Upper lobe of left lung (tissue), 4 donors: Measurements from ENCODE around the gene NYNRIN.

Experiments
- CTCF ChIP-seq, 6 experiments: fragments of 450-650 bp in 4 of 6; fragments of 200-600 bp in 2 of 6; sonication (generic) in 2 of 6; IDR thresholded peaks; one replicate each; pipeline ENCODE4 v1.5.1; 2016 to 2019; ENCODE audit warnings: antibody characterized with exemption in 6 of 6
- EP300 ChIP-seq, 4 donors: sonication (generic); formaldehyde crosslinking; IDR thresholded peaks; one replicate each; pipeline ENCODE4 v1.5.1; 2017; ENCODE audit warnings: antibody characterized with exemption in 4 of 4, control low read depth in 2 of 4
- POLR2A ChIP-seq, 4 donors: fragments of 450-650 bp; IDR thresholded peaks; one replicate each; pipeline ENCODE4 v1.5.1; 2016 to 2017; ENCODE audit warnings: antibody characterized with exemption in 4 of 4, mild to moderate bottlenecking in 2 of 4
- POLR2AphosphoS5 ChIP-seq, 2 donors: sonication (generic); formaldehyde crosslinking; IDR thresholded peaks; one replicate each; pipeline ENCODE4 v1.5.1; 2017; ENCODE audit warnings: antibody characterized with exemption in 2 of 2

- TF ChIP-seq POLR2A (IDR thresholded peaks at IDR 0.05) (no peak), CTCF (IDR thresholded peaks at IDR 0.05) (no peak), POLR2AphosphoS5 (IDR thresholded peaks at IDR 0.05) (no peak), EP300 (IDR thresholded peaks at IDR 0.05) (no peak)
These were observed 45.0 kb upstream of the NYNRIN start for GRCh38 chr14:24353559-24354481.
